Measurements from ENCODE around the gene HGS.

HGS gene

DNA sequence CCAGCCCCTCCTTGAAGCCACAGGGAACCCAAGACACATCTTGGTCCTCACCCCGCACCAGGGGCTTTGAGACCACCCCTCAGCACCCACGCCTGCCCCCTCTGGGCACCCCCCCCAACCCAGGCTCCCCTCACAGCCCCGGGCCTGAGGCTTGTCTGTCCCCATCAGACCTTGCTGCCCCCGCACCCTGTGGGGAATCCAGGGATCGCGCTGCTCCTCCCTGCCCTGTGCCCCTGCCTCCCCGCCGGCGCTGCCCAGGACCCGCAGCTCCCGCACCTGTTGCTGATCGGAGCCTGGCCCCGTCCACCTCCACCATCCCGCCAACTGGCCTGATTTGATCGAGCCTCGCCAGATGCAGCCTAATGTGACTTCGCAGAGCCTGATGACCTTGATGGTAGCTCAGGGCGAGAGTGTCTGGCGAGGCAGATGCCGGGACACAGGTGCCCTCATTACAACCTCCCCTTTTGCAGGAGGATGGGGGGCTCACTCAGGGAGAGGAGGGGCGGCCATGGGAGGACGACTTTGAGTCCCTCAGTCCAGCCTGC, 57.3 kb downstream of the HGS start:
- DNase-seq (ENCODE audit: low read depth) = no peak

DNA sequence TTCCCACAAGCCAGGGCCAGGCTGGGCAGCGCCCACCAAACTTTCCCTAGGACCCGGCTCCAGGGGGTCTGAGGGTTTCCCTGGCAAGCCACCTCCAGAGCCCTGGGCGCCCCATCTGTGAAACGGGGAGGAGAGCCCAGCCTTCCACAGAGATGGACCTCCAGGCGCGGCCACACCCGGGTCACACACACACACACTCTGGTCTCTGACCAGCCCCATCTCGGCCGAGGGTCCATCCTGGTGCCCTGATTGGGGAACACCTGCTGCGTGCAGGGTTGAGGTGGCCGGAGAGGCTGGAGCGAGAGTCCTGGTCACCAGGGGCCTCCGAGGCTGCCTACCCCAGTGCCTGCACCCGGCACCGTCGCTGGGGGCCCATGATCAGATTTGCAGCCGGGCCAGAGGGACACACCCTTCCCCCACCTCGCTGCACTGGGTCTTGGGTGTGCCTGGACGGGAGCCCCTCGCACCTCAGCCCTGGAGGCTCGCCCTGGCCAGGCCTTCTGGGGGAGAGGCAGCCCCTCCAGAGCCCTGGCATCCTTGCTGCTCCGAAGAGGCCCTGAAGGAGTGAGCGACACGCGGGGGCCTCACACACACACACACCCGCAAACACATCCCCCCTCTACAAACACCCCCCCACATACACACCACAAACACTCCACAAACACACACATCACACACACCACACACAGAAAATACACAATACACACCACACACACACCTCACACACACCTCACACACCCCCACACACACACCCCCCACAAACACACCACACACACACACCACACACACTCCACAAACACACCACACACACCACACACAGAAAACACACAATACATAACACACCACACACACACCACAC, 58.0 kb downstream of the HGS start:
- DNase-seq (ENCODE audit: low read depth) = no peak

Data from non-pigmented ciliary epithelial cell (primary cell).